HepG2 (cell line): ENCODE data around the gene AP1AR. TPM values are rescaled to one million over a fixed set of nuclear protein-coding genes. Genes with fewer than 3 reads are reported as not detected.
A peak's percentile ranks its signal among the peaks of the same experiment; 100 is the strongest.

Experiments
- CEBPG ChIP-seq: IDR thresholded peaks from 2 replicates; pipeline ENCODE4 v1.6.1; 2016
- ETV6 ChIP-seq: sonication (generic); formaldehyde crosslinking; conservative IDR thresholded peaks from 2 replicates; pipeline ENCODE4 v1.4.0; 2020; ENCODE audit warnings: missing genetic modification reagents
- GLI4 ChIP-seq: sonication (generic); formaldehyde crosslinking; IDR thresholded peaks from 2 replicates; pipeline ENCODE4 v1.5.1; 2020; ENCODE audit warnings: missing genetic modification reagents, mild to moderate bottlenecking, moderate library complexity, borderline replicate concordance
- LCORL ChIP-seq, 2 experiments: fragments of 450-650 bp in 1 of 2; sonication (generic) in 1 of 2; formaldehyde crosslinking in 1 of 2; IDR thresholded peaks; 2 replicates each; pipeline versions ENCODE4 v1.5.0 to v1.6.1; 2017 to 2020; ENCODE audit warnings: antibody characterized with exemption in 1 of 2, missing genetic modification reagents in 1 of 2
- MXI1 ChIP-seq: IDR thresholded peaks from 3 replicates; pipeline ENCODE4 v1.6.1; 2012; ENCODE audit warnings: low read depth, low read length, inconsistent platforms, borderline replicate concordance
- NRL ChIP-seq: sonication (generic); formaldehyde crosslinking; IDR thresholded peaks from 2 replicates; pipeline ENCODE4 v1.5.0; 2020; ENCODE audit warnings: missing genetic modification reagents, mild to moderate bottlenecking, moderate library complexity, borderline replicate concordance
- PHF21A ChIP-seq: sonication (generic); formaldehyde crosslinking; IDR thresholded peaks from 2 replicates; pipeline ENCODE4 v1.5.0; 2020; ENCODE audit warnings: mild to moderate bottlenecking, missing genetic modification reagents
- TEAD2 ChIP-seq: sonication (generic); formaldehyde crosslinking; IDR thresholded peaks from 2 replicates; pipeline ENCODE4 v1.9.0; 2021; ENCODE audit warnings: missing genetic modification reagents
- UBTF ChIP-seq: sonication (generic); formaldehyde crosslinking; IDR thresholded peaks from 2 replicates; pipeline ENCODE4 v1.4.0; 2020; ENCODE audit warnings: mild to moderate bottlenecking, missing genetic modification reagents
- ZFP82 ChIP-seq: sonication (generic); formaldehyde crosslinking; IDR thresholded peaks from 2 replicates; pipeline ENCODE4 v1.5.1; 2020; ENCODE audit warnings: mild to moderate bottlenecking, missing genetic modification reagents, borderline replicate concordance
- ZFP90 ChIP-seq: sonication (generic); formaldehyde crosslinking; IDR thresholded peaks from 2 replicates; pipeline ENCODE4 v1.8.0; 2022; ENCODE audit warnings: missing genetic modification reagents, mild to moderate bottlenecking, inconsistent platforms, borderline replicate concordance
- ZKSCAN8 ChIP-seq: IDR thresholded peaks from 2 replicates; pipeline ENCODE4 v1.6.1; 2016; ENCODE audit warnings: borderline replicate concordance, missing genetic modification reagents, missing compliant biosample characterization
- ZNF501 ChIP-seq: sonication (generic); formaldehyde crosslinking; IDR thresholded peaks from 2 replicates; pipeline ENCODE4 v1.5.1; 2020; ENCODE audit warnings: mild to moderate bottlenecking, moderate library complexity, missing genetic modification reagents
- ZNF639 ChIP-seq: conservative IDR thresholded peaks from 2 replicates; pipeline ENCODE4 v1.6.1; 2018; ENCODE audit warnings: missing genetic modification reagents
- polyA plus RNA-seq, 8 experiments: library from polyadenylated mRNA; depleted of rRNA in 3 of 8; stranded (reverse) in 7 of 8; unstranded in 1 of 8; fragments of >200 nt; fragmentation: Illumina TruSeq in 4 of 8; extraction: Trizol in 4 of 8; gene quantifications; 2 replicates each; pipeline versions ENCODE4 v1.2.1 to v1.2.3, GENCODE V29; 2011 to 2016; ENCODE audit warnings: low read depth in 4 of 8, missing spikeins in 1 of 8, mixed read lengths in 1 of 8; ENCODE audit not compliant: insufficient read depth in 1 of 8
- total RNA-seq, 5 experiments: library from RNA; depleted of rRNA; stranded (reverse); fragments of >200 nt; fragmentation: Illumina TruSeq; extraction: Trizol; gene quantifications; 2 replicates each; pipeline ENCODE4 v1.2.3, GENCODE V29; 2016; ENCODE audit warnings: low read depth in 1 of 5
- TF ChIP-seq, protein P1 (sequence below), 2 experiments: fragments of 450-650 bp in 1 of 2; sonication (generic) in 1 of 2; formaldehyde crosslinking in 1 of 2; IDR thresholded peaks; 2 replicates each; pipeline versions ENCODE4 v1.6.1 to v1.8.0; 2016 to 2022; ENCODE audit warnings: antibody characterized with exemption in 1 of 2, mild to moderate bottlenecking in 1 of 2, missing genetic modification reagents in 1 of 2

The AP1AR gene
- total and polyA plus RNA-seq, 2 of the 13 experiments (the other 11 are each of a cell fraction or from before 2014, with no cell fraction given) = 24.9 to 39.9 TPM

DNA sequence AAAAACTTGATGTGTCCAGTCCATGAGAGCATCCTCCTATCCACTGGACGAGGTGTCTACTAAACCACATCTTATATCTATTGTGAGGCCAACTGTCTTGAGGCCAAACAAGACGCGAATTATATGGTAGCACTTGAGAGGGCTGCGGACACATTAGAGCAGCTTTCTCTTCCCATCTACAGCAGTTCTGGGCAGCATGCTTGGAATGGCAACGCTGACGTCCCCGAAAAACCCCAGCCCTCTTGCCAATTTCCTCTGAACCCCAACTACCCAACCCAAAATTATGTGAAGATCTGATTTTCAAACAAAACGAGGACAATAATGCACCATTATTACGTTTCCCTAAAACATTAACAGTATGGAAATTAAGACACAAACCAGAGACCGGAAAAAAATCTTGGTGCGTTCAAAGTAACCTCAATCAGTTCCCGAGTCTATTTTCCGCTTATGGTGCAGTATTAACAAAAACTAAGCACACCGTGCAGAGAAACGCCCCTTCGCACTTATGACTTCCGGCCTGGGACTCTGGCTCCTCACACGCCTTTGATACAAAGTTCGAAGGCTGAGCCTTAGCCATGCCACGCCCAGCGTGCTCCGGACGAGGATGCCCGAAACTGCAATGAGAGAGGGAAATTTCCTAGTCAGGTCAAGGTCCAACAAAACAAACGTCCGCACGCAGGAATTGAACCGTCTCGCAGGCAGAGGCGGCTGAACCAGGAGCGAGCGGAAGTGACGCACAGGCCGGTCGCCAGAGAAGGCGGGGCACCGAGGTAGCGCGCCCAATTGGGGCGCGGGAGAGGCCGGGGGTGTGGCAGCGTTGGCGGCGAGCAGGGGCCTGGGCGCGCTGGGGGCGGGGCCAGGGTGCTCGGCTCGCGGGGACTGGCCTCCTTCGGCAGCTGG is 458 bp upstream of the AP1AR start (continued):
- TF ChIP-seq, protein P1, sequence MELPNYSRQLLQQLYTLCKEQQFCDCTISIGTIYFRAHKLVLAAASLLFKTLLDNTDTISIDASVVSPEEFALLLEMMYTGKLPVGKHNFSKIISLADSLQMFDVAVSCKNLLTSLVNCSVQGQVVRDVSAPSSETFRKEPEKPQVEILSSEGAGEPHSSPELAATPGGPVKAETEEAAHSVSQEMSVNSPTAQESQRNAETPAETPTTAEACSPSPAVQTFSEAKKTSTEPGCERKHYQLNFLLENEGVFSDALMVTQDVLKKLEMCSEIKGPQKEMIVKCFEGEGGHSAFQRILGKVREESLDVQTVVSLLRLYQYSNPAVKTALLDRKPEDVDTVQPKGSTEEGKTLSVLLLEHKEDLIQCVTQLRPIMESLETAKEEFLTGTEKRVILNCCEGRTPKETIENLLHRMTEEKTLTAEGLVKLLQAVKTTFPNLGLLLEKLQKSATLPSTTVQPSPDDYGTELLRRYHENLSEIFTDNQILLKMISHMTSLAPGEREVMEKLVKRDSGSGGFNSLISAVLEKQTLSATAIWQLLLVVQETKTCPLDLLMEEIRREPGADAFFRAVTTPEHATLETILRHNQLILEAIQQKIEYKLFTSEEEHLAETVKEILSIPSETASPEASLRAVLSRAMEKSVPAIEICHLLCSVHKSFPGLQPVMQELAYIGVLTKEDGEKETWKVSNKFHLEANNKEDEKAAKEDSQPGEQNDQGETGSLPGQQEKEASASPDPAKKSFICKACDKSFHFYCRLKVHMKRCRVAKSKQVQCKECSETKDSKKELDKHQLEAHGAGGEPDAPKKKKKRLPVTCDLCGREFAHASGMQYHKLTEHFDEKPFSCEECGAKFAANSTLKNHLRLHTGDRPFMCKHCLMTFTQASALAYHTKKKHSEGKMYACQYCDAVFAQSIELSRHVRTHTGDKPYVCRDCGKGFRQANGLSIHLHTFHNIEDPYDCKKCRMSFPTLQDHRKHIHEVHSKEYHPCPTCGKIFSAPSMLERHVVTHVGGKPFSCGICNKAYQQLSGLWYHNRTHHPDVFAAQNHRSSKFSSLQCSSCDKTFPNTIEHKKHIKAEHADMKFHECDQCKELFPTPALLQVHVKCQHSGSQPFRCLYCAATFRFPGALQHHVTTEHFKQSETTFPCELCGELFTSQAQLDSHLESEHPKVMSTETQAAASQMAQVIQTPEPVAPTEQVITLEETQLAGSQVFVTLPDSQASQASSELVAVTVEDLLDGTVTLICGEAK (IDR thresholded peaks at IDR 0.05) = 0 out of 2 replicates have a peak, but pooled peaks have one; percentile 8
- TF ChIP-seq, protein P1 (CRISPR knock-in tag; IDR thresholded peaks at IDR 0.05) = no peak; the same call in 1 of the 2 replicates
- TF ChIP-seq NRL (CRISPR knock-in tag) = no peak
- TF ChIP-seq UBTF = no peak
- TF ChIP-seq ZNF501 (CRISPR knock-in tag) = peak; percentile 81
- TF ChIP-seq CEBPG (CRISPR knock-in tag) = peak; percentile 88
- peak; percentile 69; the same call in 1 of the 2 replicates for TF ChIP-seq ZNF639
- no peak; the same call in 1 of the 2 replicates for TF ChIP-seq GLI4 (CRISPR knock-in tag)
- TF ChIP-seq TEAD2 (CRISPR knock-in tag) = peak; percentile 69; the same call in 1 of the 2 replicates
- no peak for TF ChIP-seq ZFP82 (CRISPR knock-in tag)
- no peak for TF ChIP-seq ETV6 (CRISPR knock-in tag)
- peak; percentile 98 for TF ChIP-seq PHF21A (CRISPR knock-in tag)
- TF ChIP-seq ZKSCAN8 (CRISPR knock-in tag) = peak; percentile 29; the same call in 1 of the 2 replicates
- no peak for TF ChIP-seq ZFP90 (CRISPR knock-in tag)
- no peak for TF ChIP-seq LCORL (IDR thresholded peaks at IDR 0.05)
- peak; percentile 66 for TF ChIP-seq LCORL (CRISPR knock-in tag; IDR thresholded peaks at IDR 0.05)
- TF ChIP-seq MXI1 = peak; percentile 73; the same call in 1 of the 3 replicates
